ENCODE measurements around the gene GBP3.

DNA sequence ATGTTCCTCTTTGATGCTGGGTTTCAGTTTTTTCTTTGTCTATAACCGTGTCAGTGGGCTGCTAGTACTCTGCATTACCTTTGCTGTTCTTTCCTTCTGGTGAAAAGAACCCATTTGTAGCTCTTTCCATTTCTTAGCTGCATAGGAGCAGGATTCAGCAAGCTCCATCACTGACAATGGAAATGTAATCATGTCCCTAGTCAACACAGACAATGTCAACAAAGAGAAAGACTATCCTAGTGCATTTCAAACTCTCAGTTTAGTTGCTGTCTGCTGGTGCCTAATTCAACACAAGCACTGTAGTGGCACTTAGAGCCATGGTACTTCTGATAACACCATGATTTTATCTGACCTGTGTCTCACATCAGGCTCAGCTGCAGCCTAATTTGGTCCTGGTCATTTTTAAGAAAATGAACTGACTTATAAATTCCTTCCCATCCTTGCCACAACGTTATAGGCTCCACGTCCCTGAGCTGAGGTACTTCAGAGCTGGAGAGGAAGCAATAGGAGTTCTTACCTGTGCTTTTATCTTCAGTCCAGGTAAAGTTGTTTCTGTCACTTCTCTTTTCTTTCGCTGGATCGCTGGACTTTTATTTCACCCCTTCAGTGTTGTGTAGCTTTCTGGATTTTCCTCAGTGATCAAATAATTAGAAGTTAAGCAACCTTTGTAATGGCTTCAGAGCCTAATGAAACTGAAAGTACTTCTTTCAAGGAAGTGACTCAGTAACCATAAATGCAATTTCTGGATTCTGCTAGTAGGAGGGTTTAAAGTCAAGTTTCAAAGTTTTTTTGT is at the start of gene GBP3:
- TF ChIP-seq, protein P1, sequence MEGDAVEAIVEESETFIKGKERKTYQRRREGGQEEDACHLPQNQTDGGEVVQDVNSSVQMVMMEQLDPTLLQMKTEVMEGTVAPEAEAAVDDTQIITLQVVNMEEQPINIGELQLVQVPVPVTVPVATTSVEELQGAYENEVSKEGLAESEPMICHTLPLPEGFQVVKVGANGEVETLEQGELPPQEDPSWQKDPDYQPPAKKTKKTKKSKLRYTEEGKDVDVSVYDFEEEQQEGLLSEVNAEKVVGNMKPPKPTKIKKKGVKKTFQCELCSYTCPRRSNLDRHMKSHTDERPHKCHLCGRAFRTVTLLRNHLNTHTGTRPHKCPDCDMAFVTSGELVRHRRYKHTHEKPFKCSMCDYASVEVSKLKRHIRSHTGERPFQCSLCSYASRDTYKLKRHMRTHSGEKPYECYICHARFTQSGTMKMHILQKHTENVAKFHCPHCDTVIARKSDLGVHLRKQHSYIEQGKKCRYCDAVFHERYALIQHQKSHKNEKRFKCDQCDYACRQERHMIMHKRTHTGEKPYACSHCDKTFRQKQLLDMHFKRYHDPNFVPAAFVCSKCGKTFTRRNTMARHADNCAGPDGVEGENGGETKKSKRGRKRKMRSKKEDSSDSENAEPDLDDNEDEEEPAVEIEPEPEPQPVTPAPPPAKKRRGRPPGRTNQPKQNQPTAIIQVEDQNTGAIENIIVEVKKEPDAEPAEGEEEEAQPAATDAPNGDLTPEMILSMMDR (IDR thresholded peaks at IDR 0.05; ENCODE audit: low read length): no peak
- TF ChIP-seq EZH2 (IDR thresholded peaks at IDR 0.05; ENCODE audit: borderline replicate concordance, low read length): no peak

Measured in OCI-LY1 (cell line).